GM12872 (cell line): Measurements from ENCODE around the gene CATSPER1.

Experiments
- TF ChIP-seq, protein P1 (sequence below): IDR thresholded peaks from 3 replicates; pipeline ENCODE4 v1.5.1; 2011; ENCODE audit warnings: low read depth, mild to moderate bottlenecking, low read length, moderate library complexity; ENCODE audit not compliant: insufficient read depth

CATSPER1 gene

DNA sequence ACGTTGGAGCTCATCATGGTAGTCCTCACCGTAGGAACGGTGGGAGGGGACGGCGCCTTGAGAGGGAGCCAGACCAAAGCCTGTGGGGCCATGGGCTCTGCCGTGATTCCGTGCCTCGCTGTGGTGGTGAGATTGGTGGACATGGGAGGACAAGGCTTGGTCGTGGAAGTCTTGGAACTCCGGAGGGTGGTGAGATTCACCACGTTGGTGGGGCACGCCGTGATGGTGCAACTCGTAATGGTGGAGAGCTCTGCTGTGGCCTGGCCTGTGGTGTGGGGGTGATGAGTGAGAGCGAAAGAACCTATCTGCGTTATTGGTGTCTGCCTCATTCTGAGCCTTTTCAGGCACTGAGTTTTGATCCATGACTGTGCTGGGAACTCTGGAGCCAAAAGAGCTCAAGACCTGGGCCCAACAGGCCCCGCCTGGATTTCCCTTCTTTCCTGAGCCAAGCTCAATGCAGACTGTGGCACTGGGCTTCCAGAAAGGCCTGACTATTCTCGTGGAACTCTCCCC lies at the start of gene CATSPER1:
CATSPER1 (minus strand) TSS at position 463 of the 513 bp plus-strand sequence; CDS start at position 363, 100 bp downstream.
- TF ChIP-seq, protein P1, sequence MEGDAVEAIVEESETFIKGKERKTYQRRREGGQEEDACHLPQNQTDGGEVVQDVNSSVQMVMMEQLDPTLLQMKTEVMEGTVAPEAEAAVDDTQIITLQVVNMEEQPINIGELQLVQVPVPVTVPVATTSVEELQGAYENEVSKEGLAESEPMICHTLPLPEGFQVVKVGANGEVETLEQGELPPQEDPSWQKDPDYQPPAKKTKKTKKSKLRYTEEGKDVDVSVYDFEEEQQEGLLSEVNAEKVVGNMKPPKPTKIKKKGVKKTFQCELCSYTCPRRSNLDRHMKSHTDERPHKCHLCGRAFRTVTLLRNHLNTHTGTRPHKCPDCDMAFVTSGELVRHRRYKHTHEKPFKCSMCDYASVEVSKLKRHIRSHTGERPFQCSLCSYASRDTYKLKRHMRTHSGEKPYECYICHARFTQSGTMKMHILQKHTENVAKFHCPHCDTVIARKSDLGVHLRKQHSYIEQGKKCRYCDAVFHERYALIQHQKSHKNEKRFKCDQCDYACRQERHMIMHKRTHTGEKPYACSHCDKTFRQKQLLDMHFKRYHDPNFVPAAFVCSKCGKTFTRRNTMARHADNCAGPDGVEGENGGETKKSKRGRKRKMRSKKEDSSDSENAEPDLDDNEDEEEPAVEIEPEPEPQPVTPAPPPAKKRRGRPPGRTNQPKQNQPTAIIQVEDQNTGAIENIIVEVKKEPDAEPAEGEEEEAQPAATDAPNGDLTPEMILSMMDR: no peak

- TF ChIP-seq, protein P1: no peak
These were observed 49.0 kb upstream of the CATSPER1 start for GRCh38 chr11:66075273-66075672.

GRCh38 chr11:66073669-66074068 lies 47.4 kb upstream of the CATSPER1 start:
- TF ChIP-seq, protein P1: no peak

GRCh38 chr11:66072518-66072917 lies 46.2 kb upstream of the CATSPER1 start:
- TF ChIP-seq, protein P1: no peak

GRCh38 chr11:66072081-66072480 lies 45.8 kb upstream of the CATSPER1 start:
- TF ChIP-seq, protein P1: no peak

GRCh38 chr11:66071381-66071801 lies 45.1 kb upstream of the CATSPER1 start:
- TF ChIP-seq, protein P1: no peak

- TF ChIP-seq, protein P1: no peak
These were observed 44.5 kb upstream of the CATSPER1 start for GRCh38 chr11:66070604-66071380.
